HG02870 (cell line): Measurements from ENCODE around the gene SLCO4A1.
A peak's percentile ranks its signal among the peaks of the same experiment; 100 is the strongest.
"Not testable (repeated sequence)": the region's sequence is repeated elsewhere in the genome, so short reads cannot be mapped to it uniquely, and the experiment has no call there.

ENCODE experiments used
- ATAC-seq: cut with Tn5 transposase; IDR thresholded peaks from one replicate; pipeline ENCODE4 v1.9.1; 2021; ENCODE audit warnings: mild to moderate bottlenecking, moderate library complexity; ENCODE audit not compliant: unreplicated experiment

SLCO4A1 gene

DNA sequence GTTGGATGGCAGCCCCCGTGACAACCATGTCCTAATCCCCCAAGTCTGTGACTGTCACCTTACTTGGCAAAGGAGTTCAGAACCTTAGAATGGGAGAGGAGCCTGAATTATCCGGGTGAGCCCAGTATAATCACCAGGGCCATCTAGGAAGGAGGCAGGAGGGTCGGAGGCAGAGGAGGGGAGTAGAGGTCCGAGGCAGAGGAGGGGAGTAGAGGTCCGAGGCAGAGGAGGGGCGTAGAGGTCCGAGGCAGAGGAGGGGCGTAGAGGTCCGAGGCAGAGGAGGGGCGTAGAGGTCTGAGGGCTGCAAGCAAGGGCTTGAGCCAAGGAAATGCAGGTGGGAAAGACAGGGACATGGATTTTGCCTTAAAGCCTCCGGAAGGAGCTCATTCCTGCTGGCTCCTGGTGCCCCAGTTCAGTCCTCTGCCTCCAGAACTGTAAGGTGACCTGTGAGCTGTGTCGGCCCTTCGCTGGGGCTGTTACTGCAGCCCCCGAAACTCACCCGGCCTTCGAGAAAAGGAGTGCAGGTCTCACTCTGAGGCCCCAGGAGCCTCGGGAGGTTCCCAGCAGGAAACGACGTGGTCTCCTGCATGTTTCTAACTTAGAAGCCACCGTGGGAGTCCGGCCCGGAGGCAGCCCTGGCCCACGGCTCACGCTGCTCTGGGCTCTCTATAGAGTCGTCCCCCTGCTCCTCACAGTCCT is 20.0 kb upstream of the SLCO4A1 start:
- ATAC-seq: no peak

DNA sequence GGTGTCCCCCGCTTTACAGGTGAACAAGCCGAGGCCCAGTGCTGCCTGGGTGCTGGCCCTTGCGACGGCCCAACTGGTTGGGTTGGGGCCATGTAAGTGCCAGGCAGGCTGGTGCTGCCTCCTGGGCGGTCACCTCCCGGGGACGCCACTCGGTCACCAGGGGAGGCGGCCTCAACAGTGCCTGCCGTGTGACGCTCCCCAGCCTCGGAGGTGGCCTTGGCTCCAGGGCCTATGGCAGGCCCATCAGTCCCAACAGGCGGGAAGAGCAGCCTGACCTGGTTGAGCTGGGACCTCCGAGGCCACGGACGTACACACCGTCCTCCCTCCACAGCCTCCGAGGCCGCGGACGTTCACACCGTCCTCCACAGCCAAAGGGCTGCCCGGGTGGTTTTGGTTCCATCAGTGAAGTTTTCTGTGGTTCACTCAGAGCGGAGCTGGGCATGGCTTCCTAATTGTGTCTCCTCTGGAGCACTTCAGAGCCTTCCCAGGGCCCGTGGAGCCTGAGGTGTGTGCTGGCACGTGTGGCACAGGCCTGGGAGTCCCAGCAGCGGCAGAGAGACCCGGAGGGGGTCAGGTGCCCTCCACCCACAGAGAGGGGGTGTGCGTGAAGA is 19.3 kb upstream of the SLCO4A1 start:
- ATAC-seq: no peak

DNA sequence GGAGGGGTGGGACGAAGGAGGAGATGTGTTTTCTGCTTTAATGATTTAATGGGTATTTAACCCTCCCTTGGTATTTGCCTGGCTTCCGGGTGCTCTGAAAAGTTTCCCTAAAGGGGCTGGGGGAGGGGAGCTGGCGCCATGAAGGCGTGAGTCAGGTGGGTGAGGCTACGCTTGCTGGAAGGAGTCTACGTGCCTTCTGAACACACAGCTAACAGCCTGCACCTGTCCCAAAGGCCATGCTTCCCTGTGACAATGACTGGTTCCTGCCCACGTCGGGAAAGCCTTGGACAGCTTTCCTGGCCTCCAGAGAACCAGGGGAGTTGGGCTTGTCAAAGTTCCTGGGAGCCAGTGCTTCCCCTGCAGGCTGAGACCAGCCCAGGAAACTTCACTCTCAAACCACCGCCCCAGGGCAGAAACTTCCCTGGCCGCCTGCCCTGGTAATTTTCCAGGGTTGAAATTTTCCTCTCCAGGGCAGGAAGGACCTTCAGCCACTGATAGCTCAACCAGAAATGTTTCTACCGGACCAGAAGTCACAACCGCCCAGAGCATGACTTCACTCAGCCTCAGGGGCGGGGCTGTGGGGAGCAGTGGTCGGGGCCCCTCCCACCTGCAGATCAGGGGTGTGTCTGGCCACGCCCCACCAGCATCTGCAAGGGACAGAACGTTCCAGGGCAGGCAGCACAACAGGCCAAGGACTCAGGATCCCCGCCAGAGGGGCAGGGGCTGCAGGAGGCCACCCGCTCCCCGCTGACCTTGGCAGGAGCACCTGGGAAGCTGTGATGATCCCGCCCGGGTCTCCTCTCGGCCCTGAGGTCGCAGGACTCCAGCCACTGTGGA is 18.6 kb upstream of the SLCO4A1 start:
- peak; percentile 80 for ATAC-seq

DNA sequence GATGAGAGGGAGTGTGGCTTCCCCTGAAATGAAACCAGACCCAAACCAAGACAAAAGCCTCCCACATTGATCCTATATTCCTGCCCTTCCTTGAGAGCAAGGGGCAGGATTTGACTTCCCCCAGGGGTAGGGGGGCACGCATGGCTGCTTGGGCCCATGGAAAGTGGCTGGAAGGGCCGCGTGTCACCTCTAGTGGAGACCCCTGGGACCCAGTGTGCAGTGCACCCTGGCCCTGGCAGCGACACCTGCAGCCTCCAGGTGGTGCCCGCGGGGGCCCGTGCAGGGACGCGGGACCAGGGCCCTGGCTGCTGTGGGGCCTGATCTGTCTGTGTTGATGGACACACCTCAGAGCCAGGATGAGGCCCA is 18.0 kb upstream of the SLCO4A1 start:
- ATAC-seq: peak; percentile 21

DNA sequence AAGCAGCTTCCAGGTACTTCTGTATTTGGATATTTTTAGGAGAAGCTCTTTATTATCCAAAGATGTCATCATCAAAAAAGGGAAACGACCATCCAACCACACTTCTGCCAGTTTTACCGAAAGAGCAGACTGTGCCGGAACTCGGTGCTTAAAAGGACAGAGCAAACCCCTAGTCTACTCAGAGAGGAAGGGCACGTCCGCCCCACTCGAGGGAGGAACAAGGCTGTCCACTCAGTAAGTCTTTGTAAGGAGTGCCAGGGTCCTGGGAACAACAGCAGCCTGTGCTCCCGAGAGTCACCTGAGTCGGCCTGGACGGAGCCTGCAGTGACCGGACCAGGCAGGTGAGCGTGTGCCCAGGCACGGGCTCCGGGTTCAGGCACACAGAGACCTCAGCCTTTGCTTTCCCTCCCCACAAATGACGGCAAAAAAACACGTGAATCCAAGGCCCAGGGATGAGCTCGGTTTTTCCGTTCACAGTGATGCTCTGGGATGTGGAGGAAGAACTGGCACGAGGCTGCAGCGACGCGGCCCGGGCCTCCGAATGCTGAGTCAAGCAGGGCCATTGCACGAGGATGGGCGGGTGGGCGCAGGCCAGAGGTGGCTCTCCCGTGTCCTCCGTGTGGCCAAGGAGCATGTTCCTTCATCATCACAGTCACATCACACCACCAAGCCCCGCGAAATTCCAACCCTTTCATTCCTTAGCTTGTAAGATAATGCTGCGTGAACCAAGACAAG is 17.4 kb upstream of the SLCO4A1 start:
- ATAC-seq: no peak

DNA sequence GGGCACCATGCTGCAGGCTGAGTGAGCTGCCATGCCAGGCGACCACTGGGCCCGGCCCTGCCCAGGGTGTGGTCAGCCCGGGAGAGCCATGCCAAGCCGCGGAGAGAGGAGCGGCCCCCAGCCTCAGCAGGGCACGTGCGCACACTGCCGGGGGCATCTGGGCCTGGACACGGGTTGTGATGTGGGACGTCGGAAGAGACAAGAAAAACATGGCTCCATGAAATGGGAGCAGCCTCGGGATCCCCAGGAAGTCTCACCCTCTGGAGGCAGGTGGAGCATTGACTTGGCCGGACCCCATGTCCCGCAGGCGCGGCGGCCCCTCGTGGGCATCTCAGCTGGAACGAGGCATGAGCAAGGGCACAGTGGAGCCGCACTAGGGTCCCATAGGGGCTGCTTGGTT is 16.8 kb upstream of the SLCO4A1 start:
- no peak for ATAC-seq

DNA sequence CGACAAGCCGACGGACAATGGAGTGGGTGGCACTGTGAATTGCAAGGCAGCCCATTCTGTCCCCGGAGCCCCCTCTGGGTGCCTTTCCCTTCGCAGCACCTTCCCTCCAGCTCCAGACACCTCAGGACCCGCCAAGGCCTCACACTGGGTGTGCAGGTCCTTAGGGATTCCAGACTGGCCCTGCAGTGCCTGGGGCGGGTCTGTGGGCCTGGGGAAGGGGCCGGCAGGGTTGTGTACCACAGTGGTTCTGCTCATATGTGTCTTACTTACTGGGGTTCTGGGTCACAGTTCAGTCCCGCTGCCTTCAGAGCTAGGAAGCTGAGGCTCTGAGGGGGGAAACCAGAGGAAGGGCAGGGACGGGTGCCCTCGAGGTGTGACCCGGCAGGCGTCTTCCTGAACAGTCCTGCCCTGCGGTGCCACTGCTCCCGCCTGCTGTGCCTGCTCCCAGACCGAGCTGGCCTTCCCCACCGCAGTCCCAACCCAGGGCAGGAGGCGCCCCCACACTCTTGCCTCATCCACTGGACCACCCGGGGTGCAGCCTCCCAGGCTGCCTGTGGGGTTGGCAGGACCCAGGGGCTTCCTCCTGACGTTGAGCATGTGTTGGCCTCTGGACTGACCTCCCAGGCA is 16.3 kb upstream of the SLCO4A1 start:
- no peak for ATAC-seq

DNA sequence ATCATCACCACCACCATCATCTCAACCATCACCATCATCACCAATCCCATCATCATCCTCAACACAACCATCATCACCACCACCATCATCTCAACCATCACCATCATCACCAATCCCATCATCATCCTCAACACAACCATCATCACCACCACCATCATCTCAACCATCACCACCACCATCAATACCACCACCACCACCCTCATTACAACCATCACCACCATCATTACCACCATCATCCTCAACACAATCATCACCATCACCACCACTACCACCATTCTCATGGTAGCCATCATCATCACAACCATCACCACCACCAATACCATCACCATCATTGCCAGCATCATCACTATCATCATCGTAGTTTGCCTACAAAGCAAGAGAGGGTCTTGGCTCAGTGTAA is 14.9 kb upstream of the SLCO4A1 start:
- ATAC-seq: not testable (repeated sequence)

DNA sequence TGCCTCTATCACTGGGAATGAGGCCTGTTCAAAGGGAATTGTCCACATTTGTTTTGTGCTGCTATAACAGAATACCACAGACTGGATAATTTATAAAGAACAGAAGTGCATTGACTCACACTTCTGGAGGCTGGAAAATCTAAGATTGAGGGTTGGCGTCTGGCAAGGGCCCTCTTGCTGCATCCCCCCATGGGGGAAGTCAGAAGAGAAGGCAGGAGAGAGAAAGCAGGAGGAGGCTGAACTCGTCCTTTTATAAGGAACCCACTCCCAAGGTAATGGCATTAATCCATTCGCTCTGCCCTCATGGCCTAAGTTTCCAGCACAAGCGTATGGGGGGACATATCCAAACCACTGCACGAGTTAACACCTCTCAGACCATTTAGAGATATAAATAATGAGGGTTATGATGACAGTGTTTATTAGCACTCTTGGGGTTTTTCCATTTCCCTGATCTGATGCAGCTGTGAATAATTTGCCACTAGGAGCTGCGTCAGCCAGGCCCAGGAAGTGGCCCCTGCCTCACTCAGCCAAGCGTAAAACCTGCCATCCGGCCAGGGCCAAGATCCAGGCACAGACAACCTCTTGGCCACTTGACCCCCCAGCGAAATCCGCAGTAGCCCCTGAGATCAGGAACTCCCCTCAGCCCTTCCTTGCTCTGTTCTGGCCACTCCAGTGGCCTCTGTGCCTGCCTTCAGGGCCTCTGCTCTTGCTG is 14.2 kb upstream of the SLCO4A1 start:
- ATAC-seq: no peak

DNA sequence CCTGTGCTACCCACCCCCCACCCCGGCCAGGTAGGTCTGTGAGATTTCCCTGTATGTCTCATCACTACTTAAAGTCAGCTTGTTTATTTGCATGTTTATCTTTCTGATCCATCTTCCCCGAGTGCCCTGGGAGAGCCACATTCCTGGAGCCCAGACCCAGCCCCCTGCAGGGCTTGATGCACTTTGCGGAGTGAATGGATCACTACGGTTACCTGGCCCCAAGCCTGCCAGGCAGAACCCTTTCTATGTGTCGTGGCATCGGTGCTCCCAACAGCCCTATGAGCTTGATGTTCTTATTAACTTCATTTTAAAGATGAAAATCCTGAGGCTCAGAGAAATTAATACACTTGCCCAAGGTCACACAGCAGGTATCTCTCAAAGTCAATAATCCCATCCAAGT is 13.6 kb upstream of the SLCO4A1 start:
- ATAC-seq: no peak

DNA sequence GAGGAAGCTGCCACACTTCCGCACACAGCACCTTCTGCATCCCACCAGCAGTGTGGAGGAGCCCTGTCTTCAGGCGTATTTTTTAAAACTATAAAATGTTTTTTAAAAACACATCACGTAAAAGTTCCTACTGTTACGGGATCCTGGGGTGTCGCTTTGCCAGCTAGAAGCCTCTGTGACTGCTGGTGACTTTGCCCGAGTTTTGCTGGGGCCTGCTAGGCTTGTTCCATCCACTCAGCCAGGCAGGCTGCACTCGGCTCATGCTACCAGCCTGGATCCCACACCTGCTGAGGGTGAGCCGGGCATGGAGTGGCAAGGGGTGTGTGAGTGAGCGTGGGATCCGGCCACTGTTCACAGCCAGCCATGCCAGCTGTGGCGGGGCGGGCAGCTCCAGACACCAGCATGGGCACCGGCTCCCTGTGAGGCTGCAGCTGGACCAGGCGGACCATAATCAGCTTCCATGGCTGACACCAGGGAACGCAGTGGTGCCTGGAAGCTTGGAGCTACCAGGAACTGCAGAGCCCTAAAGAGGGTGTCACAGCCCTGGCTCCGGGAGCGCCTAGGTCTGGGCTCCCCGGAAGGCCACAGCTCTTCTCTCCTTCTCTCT is 12.3 kb upstream of the SLCO4A1 start:
- ATAC-seq: no peak

DNA sequence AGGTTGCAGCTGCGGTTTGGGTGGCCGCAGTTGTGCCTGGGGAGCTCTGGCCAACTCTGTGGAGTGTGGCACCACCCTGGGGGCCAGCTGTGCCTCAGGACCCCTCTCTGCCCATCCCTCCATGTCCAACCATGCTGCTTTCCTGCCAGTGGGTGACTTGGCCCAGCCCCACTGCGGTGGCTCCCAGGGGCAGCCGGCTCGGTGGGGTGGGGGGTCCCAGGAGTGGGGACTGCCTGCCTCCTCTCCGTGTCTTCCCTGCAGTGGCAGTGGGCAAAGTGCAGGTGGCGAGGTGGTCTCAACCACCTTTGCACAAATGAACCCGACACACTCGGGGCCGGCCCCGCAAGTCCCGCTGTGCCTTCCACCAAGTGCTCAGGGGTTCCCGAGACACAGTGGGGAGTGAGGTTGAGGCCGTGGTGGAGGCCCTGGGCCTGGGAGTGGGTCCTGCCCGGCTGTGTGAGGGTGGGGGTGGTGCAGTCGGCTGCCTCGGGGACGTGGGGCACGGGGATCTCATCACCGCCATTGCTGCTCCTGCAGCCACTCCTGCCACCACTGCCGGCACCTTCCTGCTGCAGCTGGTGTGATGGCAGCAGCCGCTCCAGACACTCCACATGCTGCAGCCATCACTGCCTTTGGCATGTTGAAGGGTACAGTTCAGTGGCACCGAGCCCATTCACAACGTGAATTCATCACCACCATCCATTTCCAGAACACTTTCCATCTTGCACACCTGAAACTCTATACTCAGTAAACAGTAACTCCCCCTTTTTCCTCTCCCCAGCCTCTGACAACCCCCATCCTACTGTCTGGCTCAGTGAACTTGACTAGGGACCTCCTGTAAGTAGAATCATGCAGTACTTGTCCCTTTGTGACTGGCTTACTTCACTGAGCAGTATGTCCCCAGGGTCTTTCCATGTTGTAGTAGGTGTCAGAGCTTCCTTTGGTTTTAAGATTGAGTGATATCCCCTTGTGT is 10.7 kb upstream of the SLCO4A1 start:
- no peak for ATAC-seq

DNA sequence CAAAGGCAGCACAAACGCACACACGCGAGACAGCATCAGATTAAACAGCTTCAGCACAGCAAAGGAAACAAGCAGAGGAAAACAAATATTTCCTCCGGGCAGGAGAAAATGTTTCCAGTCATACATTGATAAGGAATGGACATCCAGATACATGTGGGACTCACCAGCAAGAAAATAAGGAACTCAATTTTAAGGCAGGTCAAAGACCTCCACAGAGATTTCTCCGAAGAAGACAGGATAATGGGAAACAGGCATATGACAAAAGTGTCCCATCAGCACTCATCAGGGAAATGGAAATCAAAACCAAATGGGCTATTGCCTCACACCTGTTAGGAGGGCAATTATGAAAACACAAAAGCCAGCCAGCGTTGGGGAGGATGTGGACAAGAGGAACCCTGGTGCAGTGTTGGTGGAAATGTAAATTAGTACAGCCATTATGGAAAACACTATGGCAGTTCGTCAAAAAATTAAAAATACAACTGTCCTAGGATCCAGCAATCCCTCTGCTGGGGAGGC is 9.7 kb upstream of the SLCO4A1 start:
- ATAC-seq: no peak

DNA sequence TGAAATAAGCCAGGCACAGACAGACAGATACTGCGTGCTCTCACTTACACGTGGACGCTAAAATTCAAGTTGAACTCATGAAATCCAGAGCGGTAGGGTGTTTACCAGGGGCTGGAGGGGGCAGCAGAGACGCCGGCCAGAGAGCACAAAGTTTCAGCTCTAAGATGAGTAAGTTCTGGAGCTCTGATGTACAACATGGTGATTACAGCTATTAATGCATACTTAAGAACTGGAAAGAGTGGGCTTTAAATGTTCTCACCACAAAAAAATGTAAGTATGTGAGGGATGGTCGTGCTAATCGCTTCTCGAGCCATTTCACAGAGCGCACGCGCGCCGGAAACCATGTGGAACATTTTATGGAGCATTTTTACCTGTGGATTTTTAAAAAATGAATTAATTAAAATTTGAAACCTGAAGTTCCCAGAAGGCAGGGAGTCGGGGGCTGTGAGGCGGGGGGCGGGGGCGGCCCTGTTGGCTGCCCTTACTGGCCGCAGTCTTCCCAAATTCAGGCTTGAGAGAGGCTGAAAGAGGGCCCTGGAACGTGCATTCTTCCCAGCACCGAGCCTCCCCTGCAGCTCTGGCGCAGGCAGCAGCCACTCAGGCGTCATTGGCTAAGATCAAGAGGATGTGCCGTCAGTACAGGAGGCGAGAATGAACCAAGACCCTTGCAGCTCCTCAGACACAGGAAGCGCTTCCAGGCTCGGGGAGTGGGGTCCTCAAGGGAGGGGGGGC is 8.5 kb upstream of the SLCO4A1 start:
- no peak for ATAC-seq

DNA sequence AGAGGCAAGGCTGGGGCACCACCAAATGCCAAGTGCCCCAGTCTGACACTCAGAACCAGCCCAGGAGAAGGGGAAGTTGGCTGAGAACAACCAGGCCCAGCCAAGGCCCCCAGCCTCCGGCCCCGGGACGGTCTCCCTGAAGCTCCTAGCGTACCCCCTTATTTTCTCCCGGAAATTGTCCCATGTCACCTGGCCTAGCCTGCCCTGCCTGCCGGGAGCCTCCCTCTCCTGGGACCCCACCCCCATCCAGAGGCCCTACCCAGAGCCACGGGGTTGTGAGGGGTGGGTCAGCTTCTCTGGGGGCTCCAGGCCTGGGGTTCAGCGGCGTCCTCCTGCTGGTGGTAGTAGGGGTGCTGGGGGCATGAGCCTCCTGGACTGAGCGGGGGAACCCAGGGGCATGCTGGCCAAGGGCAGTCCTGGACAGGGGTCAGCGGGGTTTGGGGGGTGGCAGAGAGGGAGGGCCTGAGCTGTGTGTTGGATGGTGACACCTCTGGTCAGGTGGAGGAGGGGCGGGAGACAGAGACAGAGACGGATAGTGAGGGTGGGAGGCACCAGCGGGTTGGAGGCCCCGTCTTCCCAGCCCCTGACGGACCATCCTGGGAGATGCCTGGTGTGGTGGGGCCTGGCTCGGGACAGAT is 7.9 kb upstream of the SLCO4A1 start:
- ATAC-seq: no peak

DNA sequence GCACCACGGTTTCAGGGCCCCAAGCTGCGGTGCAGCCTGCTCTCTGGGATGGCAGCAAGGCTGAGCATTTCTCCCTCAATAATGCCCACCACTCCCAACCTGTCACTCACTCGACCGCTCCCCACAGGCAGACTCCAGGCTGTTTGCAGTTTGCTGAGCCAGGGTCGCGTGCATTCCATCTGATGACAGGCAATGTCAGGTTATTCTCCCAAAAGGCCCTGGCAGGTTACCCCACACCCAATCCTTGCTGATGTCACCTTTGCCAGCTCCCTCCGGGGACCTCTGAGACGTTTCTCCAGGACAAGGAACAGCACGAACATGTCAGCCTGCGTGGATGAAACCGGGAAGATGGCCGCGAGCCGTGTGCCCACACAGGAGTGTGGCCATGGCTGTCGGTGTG is 7.1 kb upstream of the SLCO4A1 start:
- ATAC-seq: no peak

DNA sequence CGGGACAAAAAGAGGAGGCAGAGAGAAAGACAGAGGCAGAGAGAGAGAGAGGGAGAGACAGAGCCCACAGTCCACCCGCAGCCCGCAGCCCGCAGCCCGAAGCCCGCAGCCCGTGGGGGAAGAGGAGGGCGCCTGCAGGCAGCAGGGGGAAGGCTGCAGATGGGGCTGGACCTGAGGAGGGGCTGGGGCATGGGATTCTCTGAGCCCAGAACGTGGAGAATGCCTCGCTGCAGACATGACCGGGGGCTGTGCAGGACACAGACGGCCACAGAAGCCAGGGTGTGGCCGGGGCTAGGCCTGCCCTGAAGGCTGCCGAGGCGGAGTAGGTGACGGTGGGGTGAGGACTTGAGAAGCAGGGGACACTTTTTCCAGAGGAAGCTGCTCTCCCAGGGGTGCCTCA is 6.5 kb upstream of the SLCO4A1 start:
- no peak for ATAC-seq
